ENCODE data around the gene CPTP.

The CPTP gene

DNA sequence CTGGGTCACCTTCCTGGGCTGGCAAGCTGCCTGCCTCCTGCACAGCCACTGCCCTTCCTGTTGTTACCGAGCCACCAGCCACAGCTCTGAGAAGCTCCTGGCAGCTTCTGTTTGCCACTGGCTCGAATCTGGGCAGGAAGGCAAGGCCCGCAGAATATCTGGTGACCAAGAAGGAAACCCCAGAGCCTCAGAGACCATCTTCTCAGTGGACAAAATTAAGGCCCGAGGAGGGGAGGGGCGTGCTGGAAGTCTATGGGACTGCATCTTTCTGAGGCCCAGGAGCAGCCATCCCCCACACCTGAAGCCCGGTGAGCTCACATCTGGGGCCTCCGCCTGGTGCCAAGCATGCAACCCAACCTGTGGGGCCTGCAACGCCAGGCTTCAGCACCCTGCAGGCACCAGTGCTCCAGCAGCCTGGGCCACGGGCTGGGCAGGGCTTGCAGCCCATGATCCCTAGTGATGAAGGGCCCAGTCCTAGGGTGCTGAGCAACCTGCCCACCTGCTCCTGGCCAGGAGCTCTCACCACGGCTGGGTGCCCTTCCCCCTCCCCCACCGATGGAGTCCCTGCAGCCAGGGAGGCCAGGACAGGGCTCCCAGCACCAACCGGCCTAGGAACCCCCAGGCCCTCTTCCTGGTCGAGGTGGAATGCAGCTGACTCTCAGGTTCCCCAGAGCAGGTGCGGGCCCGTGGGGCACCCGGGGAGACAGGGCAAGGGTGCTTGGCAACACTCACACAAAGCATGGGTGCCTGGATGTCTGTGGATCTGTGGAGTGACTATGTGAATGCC lies 879 bp downstream of the CPTP start:
- Histone ChIP-seq H3K9me2 (replicated peaks; ENCODE audit: insufficient read depth, low read length) (no peaks in the 10 kb centered on the region), H3K36me3 (replicated peaks; ENCODE audit: insufficient read depth, low read length) (no peaks in the 10 kb centered on the region), H3K79me2 (ENCODE audit: low read length) (peaks cover 61% of the 10 kb centered on the region), H3K4me1 (ENCODE audit: low read length) (peaks cover 3% of the 10 kb centered on the region; the same call in 1 of the 2 replicates), H3K9ac (ENCODE audit: low read length) (peak overlapping the region; percentile 95), H3K27ac (ENCODE audit: low read length) (peak overlapping the region; percentile 63; the same call in 1 of the 2 replicates), H4K20me1 (ENCODE audit: insufficient read depth, low read length) (peaks cover 12% of the 10 kb centered on the region; the same call in 1 of the 2 replicates), H3K4me2 (ENCODE audit: low read depth, low read length) (peak overlapping the region; percentile 90), H3K27me3 (replicated peaks; ENCODE audit: insufficient read depth, low read length) (no peaks in the 10 kb centered on the region), H2AFZ (ENCODE audit: low read length) (peak overlapping the region; percentile 84), H3F3A (ENCODE audit: insufficient read depth, low read length) (0 out of 2 replicates have a peak, but pooled peaks cover 6% of the 10 kb centered on the region), H3K4me3 (ENCODE audit: low read length) (peak overlapping the region; percentile 99), H3K9me3 (replicated peaks; ENCODE audit: insufficient read depth, low read length) (no peaks in the 10 kb centered on the region)
- DNase-seq: peak; percentile 38
- TF ChIP-seq, protein P1, sequence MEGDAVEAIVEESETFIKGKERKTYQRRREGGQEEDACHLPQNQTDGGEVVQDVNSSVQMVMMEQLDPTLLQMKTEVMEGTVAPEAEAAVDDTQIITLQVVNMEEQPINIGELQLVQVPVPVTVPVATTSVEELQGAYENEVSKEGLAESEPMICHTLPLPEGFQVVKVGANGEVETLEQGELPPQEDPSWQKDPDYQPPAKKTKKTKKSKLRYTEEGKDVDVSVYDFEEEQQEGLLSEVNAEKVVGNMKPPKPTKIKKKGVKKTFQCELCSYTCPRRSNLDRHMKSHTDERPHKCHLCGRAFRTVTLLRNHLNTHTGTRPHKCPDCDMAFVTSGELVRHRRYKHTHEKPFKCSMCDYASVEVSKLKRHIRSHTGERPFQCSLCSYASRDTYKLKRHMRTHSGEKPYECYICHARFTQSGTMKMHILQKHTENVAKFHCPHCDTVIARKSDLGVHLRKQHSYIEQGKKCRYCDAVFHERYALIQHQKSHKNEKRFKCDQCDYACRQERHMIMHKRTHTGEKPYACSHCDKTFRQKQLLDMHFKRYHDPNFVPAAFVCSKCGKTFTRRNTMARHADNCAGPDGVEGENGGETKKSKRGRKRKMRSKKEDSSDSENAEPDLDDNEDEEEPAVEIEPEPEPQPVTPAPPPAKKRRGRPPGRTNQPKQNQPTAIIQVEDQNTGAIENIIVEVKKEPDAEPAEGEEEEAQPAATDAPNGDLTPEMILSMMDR (IDR thresholded peaks at IDR 0.05; ENCODE audit: low read length): no peak
- TF ChIP-seq EZH2 (optimal IDR thresholded peaks at IDR 0.05; ENCODE audit: low read depth, low read length) (no peak), EZH2phosphoT487 (IDR thresholded peaks at IDR 0.05; ENCODE audit: low read length) (no peak)

DNA sequence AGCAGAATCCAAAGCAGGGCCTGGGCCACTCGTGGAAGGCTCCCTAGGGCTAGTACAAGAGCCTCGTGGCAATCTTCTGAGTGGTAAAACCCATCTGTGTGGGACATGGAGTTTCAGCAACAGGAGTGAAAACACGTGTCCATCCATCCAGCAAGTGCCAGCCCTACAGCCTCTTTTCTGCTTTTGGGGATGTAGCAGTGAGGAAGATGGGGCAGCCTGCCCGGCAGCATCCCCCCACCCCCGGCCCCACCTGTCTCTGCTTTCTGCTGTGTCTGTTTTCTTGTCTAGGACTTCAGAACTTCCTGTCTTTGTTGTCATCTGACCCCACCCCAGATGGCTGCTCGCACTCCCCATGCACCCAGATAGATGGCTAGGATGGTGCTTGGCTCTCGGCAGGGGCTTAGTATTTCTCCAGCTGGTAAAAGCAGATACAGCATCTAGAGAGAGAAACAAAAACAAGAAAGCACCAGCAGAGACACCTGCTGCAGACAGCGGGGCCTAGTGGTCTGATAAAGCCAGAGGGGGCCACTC lies 1.5 kb downstream of the CPTP start:
- no peaks in the 10 kb centered on the region for H3K27me3 ChIP-seq (replicated peaks; ENCODE audit: insufficient read depth, low read length)
- no peaks in the 10 kb centered on the region for H3K36me3 ChIP-seq (replicated peaks; ENCODE audit: insufficient read depth, low read length)
- peaks cover 12% of the 10 kb centered on the region; the same call in 1 of the 2 replicates for H4K20me1 ChIP-seq (ENCODE audit: insufficient read depth, low read length)
- TF ChIP-seq EZH2 (optimal IDR thresholded peaks at IDR 0.05; ENCODE audit: low read depth, low read length): no peak
- no peak for TF ChIP-seq EZH2phosphoT487 (IDR thresholded peaks at IDR 0.05; ENCODE audit: low read length)
- TF ChIP-seq, protein P1 (IDR thresholded peaks at IDR 0.05; ENCODE audit: low read length): no peak
- no peaks in the 10 kb centered on the region for H3K9me2 ChIP-seq (replicated peaks; ENCODE audit: insufficient read depth, low read length)
- H3K79me2 ChIP-seq (ENCODE audit: low read length): peaks cover 54% of the 10 kb centered on the region
- DNase-seq: no peak
- no peak overlapping the region; the same call in 1 of the 2 replicates for H3K27ac ChIP-seq (ENCODE audit: low read length)
- H2AFZ ChIP-seq (ENCODE audit: low read length): no peak overlapping the region
- H3K9me3 ChIP-seq (replicated peaks; ENCODE audit: insufficient read depth, low read length): no peaks in the 10 kb centered on the region
- 0 out of 2 replicates have a peak, but pooled peaks cover 6% of the 10 kb centered on the region for H3F3A ChIP-seq (ENCODE audit: insufficient read depth, low read length)
- H3K4me2 ChIP-seq (ENCODE audit: low read depth, low read length): peak overlapping the region; percentile 90
- H3K9ac ChIP-seq (ENCODE audit: low read length): peak overlapping the region; percentile 95; the same call in 1 of the 2 replicates
- H3K4me1 ChIP-seq (ENCODE audit: low read length): peaks cover 3% of the 10 kb centered on the region; the same call in 1 of the 2 replicates
- peak overlapping the region; percentile 99 for H3K4me3 ChIP-seq (ENCODE audit: low read length)

DNA sequence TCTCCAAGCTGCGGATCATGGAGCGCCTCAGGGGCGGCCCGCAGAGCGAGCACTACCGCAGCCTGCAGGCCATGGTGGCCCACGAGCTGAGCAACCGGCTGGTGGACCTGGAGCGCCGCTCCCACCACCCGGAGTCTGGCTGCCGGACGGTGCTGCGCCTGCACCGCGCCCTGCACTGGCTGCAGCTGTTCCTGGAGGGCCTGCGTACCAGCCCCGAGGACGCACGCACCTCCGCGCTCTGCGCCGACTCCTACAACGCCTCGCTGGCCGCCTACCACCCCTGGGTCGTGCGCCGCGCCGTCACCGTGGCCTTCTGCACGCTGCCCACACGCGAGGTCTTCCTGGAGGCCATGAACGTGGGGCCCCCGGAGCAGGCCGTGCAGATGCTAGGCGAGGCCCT lies 2.7 kb downstream of the CPTP start:
- Histone ChIP-seq H3K36me3 (replicated peaks; ENCODE audit: insufficient read depth, low read length) (no peaks in the 10 kb centered on the region), H3K9me3 (replicated peaks; ENCODE audit: insufficient read depth, low read length) (no peaks in the 10 kb centered on the region), H3K9me2 (replicated peaks; ENCODE audit: insufficient read depth, low read length) (no peaks in the 10 kb centered on the region), H3K4me1 (ENCODE audit: low read length) (peaks cover 3% of the 10 kb centered on the region; the same call in 1 of the 2 replicates), H3K27me3 (replicated peaks; ENCODE audit: insufficient read depth, low read length) (no peaks in the 10 kb centered on the region), H3K4me3 (ENCODE audit: low read length) (no peak overlapping the region), H3K4me2 (ENCODE audit: low read depth, low read length) (no peak overlapping the region), H4K20me1 (ENCODE audit: insufficient read depth, low read length) (peaks cover 4% of the 10 kb centered on the region; the same call in 1 of the 2 replicates), H3K79me2 (ENCODE audit: low read length) (peaks cover 43% of the 10 kb centered on the region), H3F3A (ENCODE audit: insufficient read depth, low read length) (0 out of 2 replicates have a peak, but pooled peaks cover 6% of the 10 kb centered on the region), H3K27ac (ENCODE audit: low read length) (no peak overlapping the region), H3K9ac (ENCODE audit: low read length) (no peak overlapping the region), H2AFZ (ENCODE audit: low read length) (no peak overlapping the region)
- no peak for TF ChIP-seq EZH2phosphoT487 (IDR thresholded peaks at IDR 0.05; ENCODE audit: low read length)
- TF ChIP-seq, protein P1 (IDR thresholded peaks at IDR 0.05; ENCODE audit: low read length): no peak
- TF ChIP-seq EZH2 (optimal IDR thresholded peaks at IDR 0.05; ENCODE audit: low read depth, low read length): no peak
- no peak for DNase-seq

All from MM.1S (cell line).